AG08395 (cell line): ENCODE data around the gene DAB1.

Experiments
- DNase-seq: peaks from one replicate; pipeline ENCODE4 v3.0.0; 2012; ENCODE audit warnings: mixed read lengths, low spot score

DAB1 gene

GRCh38 chr1:57020216-57020615 is 403.6 kb downstream of the DAB1 start:
- DNase-seq, result no peak

GRCh38 chr1:57019236-57019839 is 404.5 kb downstream of the DAB1 start:
- DNase-seq, result no peak

- DNase-seq, result no peak
Observed at GRCh38 chr1:57018119-57018518, 405.7 kb downstream of the DAB1 start.

- no peak for DNase-seq
Observed at GRCh38 chr1:57017717-57018116, 406.1 kb downstream of the DAB1 start.

- DNase-seq, result peak; percentile 48
Observed at GRCh38 chr1:57017200-57017599, 406.7 kb downstream of the DAB1 start.

- DNase-seq, result no peak
Observed at GRCh38 chr1:57015071-57015470, 408.8 kb downstream of the DAB1 start.

- no peak for DNase-seq
Observed at GRCh38 chr1:57013522-57013921, 410.3 kb downstream of the DAB1 start.

GRCh38 chr1:57012315-57012714 is 411.5 kb downstream of the DAB1 start:
- no peak for DNase-seq

- no peak for DNase-seq
Observed at GRCh38 chr1:57010511-57010910, 413.3 kb downstream of the DAB1 start.

- peak; percentile 23 for DNase-seq
Observed at GRCh38 chr1:57007948-57008347, 415.9 kb downstream of the DAB1 start.

- no peak for DNase-seq
Observed at GRCh38 chr1:57007472-57007871, 416.4 kb downstream of the DAB1 start.

- DNase-seq, result no peak
Observed at GRCh38 chr1:57003398-57004139, 420.3 kb downstream of the DAB1 start.

- DNase-seq, result no peak
Observed at GRCh38 chr1:56995414-56996100, 428.3 kb downstream of the DAB1 start.

GRCh38 chr1:56993475-56993874 is 430.4 kb downstream of the DAB1 start:
- no peak for DNase-seq

- no peak for DNase-seq
Observed at GRCh38 chr1:56992318-56993125, 431.3 kb downstream of the DAB1 start.

- no peak for DNase-seq
Observed at GRCh38 chr1:56991576-56991975, 432.3 kb downstream of the DAB1 start.

GRCh38 chr1:56986397-56986796 is 437.5 kb downstream of the DAB1 start:
- DNase-seq, result no peak

GRCh38 chr1:56985857-56986256 is 438.0 kb downstream of the DAB1 start:
- DNase-seq, result no peak

GRCh38 chr1:56983484-56983883 is 440.4 kb downstream of the DAB1 start:
- no peak for DNase-seq

GRCh38 chr1:56979986-56980755 is 443.7 kb downstream of the DAB1 start:
- DNase-seq, result no peak

GRCh38 chr1:56978819-56979218 is 445.0 kb downstream of the DAB1 start:
- DNase-seq, result no peak

GRCh38 chr1:56977910-56978309 is 445.9 kb downstream of the DAB1 start:
- no peak for DNase-seq
